AG09319 (cell line): ENCODE data around the gene DCLK2.
A peak's percentile ranks its signal among the peaks of the same experiment; 100 is the strongest.

Experiments used
- DNase-seq: peaks from one replicate; pipeline ENCODE4 v3.0.0-alpha.2; 2010; ENCODE audit warnings: low read depth; ENCODE audit errors: extremely low read depth
- CTCF ChIP-seq: IDR thresholded peaks from 2 replicates; pipeline ENCODE4 v1.5.1; 2011; ENCODE audit warnings: low read depth, mild to moderate bottlenecking, inconsistent platforms, low read length, moderate library complexity

The DCLK2 gene

GRCh38 chr4:150205016-150205415 lies 126.8 kb downstream of the DCLK2 start:
- TF ChIP-seq CTCF = no peak
- no peak for DNase-seq

GRCh38 chr4:150206265-150206664 lies 128.0 kb downstream of the DCLK2 start:
- no peak for DNase-seq
- TF ChIP-seq CTCF = no peak

- TF ChIP-seq CTCF = no peak
- no peak for DNase-seq
These were observed 128.7 kb downstream of the DCLK2 start for GRCh38 chr4:150206954-150207353.

GRCh38 chr4:150207871-150208270 lies 129.6 kb downstream of the DCLK2 start:
- no peak for DNase-seq
- TF ChIP-seq CTCF = no peak

GRCh38 chr4:150209140-150209829 lies 131.0 kb downstream of the DCLK2 start:
- TF ChIP-seq CTCF = peak; percentile 44
- no peak for DNase-seq

GRCh38 chr4:150211016-150211415 lies 132.8 kb downstream of the DCLK2 start:
- no peak for TF ChIP-seq CTCF

GRCh38 chr4:150211799-150212445 lies 133.7 kb downstream of the DCLK2 start:
- peak; percentile 20 for DNase-seq
- TF ChIP-seq CTCF = no peak

More at GRCh38 chr4:150211016-150211415, 132.8 kb downstream of the DCLK2 start:
- no peak for DNase-seq
